NCI-H774 (cell line): ENCODE data around the gene LRP1.

ENCODE experiments used
- DNase-seq: peaks from one replicate; lab custom pipeline; 2025; lab: John Stamatoyannopoulos, UW

LRP1 gene

DNA sequence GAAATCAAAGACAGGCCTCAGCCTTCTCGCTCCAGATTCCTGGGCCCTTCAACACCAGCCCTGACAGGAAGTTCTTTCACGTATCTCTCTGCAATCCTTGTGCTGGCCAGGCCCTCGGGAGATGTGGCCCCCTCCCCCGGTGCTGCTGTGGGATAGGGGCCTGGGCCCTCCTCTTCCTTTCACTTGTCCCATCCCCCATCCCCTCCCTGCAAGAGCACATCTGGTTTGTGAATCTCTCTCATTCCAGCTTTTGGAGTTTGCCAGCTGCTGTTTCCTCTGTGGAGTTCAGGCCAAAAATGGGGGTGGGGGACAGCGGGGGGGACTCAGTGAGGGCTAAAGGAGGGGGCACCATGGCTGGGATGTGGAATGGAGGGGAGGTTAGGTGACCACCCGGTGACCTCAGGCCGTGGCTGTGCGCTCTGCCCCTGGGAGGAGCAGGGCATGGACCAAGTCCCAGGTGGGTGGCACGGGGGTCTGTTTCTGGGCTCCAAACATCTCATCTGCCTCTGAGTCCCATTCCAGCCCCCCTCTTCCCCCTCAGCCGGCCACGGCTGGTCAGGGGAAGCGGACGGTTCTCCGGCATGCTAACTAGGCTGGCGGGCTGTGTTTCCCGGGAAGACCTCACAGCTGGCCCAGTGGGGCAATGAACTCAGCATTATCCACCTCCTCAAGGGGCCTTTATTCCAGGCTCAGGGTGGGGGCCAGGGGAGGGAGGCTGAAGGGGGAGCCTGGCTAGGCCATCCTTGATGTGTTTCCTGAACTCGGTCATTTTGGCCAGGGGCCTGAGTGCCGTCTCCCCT lies 7.4 kb downstream of the LRP1 start:
- no peak for DNase-seq

DNA sequence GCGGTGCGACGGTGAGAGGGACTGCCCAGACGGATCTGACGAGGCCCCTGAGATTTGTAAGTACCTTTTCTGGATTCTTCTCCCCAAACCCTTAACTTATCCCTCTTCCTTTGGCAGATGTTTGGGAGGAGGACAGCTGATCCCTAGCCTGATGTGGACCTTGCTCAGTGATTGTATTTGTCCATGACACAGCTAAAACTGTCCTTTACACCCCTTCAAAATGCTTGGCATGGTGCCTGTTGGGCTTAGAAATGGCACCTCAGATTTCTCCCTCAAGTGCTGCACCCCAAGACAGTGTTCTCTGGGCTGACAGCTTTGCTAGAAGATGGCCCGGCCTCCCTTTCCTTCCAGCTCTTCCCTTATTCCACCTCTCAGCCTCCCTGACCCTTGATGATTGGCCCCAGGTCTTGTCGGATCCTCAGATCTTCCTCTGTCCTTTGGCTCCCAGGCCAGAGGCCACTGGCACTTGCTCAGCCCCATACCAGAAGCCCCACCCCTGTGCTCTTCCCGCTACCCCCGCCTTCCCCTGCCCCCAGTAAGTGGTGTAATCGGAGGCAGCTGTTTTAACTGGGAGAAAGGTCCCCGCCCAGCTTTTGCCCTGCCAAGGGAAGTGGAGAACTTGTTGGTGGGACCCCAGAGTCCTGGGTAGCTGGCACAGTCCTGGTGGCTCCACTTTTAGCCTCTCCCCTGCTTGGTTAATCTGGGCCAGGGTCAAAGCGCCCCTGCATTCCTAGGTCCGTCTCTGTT lies 10.4 kb downstream of the LRP1 start:
- no peak for DNase-seq

DNA sequence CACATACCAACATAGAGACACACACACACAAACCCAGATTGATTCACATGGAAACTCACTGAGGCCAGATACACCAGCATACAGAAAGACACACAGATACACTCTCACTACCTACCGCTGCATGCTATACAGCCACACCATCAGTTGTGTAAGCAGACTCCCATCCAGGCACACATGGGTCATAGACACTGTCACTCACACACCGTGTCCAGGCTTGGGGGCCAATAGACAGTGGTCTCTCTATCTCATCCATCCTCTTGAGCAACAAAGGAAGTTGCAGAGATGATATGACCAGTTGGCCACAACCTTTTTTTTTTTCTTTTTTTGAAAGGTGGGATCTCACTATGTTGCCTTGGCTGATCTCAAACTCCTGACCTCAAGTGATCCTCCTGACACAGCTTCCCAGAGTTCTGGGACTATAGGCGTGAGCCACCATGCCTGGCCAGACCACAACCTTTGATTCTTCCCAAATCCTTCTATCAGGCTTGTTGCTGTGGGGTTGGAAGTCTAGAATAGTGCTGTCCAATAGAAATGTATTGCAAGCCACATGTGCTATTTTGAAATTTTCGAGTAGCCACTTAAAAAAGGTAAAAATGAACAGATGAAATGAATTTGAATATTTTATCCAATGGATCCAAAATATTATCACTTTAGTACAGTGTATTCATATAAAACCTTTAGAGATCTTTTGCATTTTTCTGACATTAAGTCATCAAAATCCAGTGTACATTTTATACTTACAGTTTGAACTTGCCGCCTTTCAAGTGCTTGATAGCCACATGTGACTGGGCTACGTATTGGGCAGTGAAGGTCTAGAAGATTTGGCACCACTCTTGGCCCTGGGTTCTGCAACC lies 11.7 kb downstream of the LRP1 start:
- DNase-seq, result no peak

- DNase-seq, result no peak
Observed at GRCh38 chr12:57141249-57141648, 13.0 kb downstream of the LRP1 start.

GRCh38 chr12:57142121-57142520 lies 13.8 kb downstream of the LRP1 start:
- DNase-seq, result no peak

DNA sequence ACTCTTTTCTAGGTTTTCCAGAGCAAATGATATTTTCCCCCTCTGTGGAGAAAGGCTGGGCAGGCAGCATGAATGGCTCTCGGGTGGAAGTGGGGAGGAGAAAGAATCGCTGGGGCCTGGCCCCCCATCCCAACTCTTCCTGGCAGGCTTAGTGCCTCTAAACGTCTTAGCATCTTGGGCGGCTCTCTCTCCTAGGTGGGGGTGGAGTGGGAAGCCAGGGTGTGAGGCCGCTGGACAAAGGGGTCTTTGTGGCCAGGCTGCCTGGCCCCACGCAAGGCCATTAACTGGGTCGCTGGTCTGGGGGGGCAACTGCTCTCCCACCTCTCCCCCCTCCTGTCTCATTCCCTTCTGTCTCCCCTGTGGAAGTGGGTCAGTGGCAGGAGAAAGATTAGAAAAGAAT lies 14.4 kb downstream of the LRP1 start:
- no peak for DNase-seq

DNA sequence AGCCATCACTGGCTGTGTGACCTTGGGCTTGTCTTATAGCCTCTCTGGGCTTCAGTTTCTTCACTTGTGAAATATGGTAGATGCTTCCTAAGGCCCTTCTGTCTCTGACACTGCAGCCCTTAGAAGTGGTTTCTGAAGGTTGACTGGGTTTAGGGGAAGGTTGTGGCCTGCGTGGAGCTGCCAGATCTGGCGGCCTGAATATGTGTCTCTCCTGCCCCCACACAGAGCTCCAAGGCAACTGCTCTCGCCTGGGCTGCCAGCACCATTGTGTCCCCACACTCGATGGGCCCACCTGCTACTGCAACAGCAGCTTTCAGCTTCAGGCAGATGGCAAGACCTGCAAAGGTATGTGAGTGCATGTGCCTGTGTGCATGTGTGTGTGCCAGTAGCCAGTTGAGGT lies 15.2 kb downstream of the LRP1 start:
- no peak for DNase-seq

DNA sequence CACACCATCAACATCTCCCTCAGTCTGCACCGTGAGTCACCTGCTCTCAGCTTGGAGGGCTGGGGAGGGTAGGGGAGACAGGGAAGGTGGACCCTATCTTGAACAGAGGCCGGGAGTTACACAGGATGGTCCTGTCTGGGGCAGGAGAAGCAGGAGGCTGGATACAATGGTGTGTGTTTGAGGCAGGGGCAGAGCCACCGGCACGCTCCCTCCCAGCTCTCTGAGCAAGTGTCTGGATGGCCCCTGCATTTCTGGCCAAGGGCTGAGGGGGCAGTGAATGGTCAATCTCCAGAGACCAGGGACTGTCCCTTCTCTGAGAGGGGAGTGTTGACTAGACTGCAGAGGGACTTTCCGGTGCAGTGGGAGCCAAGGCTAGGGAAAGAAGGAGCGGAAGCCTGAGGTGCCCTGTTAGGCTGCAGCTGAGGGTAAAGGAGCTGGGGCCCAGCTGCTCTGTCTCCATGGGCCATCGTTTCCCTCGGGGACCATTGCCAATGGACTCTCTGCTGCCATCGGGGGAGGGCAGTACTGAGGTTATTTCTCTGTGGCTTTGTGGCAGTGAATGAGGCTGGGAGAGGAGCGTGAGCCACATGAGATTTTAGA lies 17.3 kb downstream of the LRP1 start:
- no peak for DNase-seq

GRCh38 chr12:57146092-57146491 lies 17.8 kb downstream of the LRP1 start:
- DNase-seq, result no peak

- DNase-seq, result no peak
Observed at GRCh38 chr12:57146961-57147944, 19.0 kb downstream of the LRP1 start, which contains the start of gene LRP1-AS. TSS of gene LRP1-AS (minus strand) at chr12:57147619.

DNA sequence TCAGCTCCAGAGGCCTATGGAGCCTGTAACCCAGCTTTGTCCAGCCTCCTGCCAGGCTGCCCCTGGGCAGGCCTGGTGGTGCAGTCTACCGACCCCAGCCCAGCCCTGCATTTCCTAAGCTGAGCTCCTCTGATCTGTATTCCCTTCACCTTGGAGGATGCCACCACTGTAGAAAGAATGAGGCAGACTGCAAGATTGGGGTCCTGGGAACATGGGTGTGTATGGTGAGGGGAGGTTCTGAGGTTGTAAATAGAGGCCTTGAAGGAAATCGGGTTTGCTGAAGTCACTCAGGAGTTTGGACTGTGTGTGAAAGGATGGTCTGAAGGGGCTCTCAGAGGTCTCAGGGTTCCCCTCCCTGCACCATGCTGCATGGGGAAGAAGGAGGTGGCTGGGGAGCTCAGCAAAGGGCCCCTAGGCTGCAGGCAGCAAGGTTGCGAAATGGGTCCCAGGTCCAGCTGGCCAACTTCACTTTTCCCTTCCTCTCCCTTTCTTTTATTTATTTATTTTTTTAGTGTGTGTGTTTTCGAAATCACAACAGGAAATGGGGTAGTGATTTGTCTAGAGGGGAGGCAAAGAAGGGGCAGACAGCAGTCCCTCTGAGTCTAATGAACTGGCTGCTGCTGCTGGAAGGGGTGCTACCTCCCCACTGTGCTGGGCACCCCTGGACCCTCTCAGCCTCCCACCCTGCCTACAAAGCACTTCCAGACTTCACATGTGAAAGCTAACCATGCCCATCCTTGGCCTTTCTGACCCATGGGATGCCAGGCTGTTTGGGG lies 20.4 kb downstream of the LRP1 start:
- DNase-seq, result no peak

GRCh38 chr12:57149245-57149900 lies 21.1 kb downstream of the LRP1 start:
- no peak for DNase-seq

DNA sequence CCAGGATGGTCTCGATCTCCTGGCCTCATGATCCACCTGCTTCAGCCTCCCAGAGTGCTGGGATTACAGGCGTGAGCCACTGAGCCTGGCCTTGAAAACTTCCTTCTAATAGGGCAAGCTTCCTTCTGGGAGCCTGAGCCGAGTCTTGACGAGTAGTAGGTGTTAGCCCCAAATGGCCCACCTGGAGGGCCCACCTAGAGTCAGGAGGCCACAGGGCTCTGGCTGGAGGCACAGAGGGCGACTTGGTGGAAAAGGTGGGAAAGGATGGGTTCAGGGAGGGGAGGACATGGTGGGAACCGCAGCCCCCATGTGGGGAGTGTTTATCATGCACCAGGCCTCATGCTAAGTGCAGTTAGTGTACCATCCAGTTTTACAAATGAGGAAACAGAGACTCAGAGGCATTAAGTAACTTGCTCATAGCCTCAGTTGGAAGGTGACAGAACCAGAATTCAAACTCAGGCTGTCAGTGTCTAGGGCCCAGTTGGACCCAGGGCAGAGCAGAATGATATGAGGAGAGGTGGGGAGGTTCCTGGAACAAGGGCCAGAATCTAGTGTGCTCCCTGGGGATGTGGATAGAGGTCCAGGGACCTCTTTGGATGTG lies 22.2 kb downstream of the LRP1 start:
- DNase-seq, result no peak

DNA sequence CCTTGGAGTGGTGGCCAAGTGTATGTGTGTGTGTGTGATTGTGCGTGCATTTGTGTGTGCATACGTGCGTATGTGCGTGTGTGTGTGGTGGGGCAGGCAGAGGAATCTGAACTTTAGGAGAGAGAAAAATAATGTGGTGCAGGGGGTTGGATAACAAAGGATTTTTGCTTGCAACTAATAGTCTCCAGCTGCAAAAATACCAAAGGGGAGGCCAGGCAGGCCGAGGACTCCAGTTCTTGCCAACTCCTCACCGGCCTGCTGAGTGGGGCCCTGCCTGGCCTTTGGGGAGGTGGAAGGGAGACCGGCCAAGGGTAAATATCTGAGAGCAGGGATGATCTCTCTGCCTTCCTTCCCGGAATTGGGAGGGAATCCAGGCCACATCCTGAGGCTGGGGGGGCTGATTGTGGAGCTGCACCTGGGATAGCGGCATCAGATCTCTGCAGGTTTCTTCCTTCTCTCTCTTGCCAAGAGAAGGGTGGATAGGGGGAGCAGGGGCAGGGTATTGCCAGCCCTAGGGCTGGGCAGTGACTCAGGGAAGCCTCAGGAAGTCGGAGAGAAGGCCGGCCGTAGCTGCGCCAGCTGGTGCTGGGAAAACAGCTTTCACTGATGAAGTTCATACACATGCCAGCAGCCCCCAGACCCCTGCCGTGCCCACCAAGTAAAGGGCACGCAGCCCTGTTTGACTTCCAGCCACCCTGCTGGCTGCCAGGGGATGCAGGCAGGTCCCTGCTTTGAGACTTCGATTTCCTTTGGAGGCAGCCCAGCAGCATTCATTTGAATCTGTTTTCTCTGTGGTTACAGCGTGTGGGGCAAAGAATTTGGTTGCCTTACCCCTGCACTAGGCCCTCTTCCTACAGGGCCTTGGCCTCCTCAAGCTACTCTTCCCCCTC lies 23.7 kb downstream of the LRP1 start:
- no peak for DNase-seq

DNA sequence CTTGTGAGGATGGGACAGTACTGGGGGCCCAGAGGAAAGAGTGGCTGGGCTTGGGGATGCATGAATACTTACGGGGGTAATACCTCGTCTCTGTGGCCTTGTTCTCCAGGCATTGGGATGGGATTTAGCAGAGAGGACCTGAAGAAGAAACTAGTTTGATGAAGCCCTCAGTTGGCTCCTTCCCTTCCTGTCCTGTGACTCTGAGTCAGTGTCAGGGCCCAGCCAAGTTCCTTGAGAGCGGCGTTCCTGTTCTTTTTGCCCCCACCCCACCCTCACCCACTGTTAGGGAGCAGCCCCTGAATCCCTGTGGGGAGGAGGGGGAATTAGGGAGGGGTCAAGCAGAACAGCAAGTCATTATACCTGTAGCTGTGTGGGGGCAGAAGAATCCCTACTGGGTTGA lies 24.4 kb downstream of the LRP1 start:
- no peak for DNase-seq

- DNase-seq, result no peak
Observed at GRCh38 chr12:57153415-57153997, 25.2 kb downstream of the LRP1 start.

GRCh38 chr12:57154076-57154475 lies 25.8 kb downstream of the LRP1 start:
- no peak for DNase-seq
